ENCODE results near the gene NIT2.

The NIT2 gene

GRCh38 chr3:100364421-100364820 is 29.9 kb downstream of the NIT2 start:
- Histone ChIP-seq H3K4me2 (ENCODE audit: low read length) (no peak overlapping the region), H4K20me1 (ENCODE audit: insufficient read depth, low read length) (no peaks in the 10 kb centered on the region), H3K36me3 (ENCODE audit: insufficient read depth, low read length) (peaks cover 97% of the 10 kb centered on the region), H3K27ac (ENCODE audit: low read depth, low read length, poor library complexity, severe bottlenecking) (no peak overlapping the region), H3K27me3 (ENCODE audit: insufficient read depth, low read length) (no peaks in the 10 kb centered on the region), H3F3A (ENCODE audit: insufficient read depth, low read length) (peaks cover 3% of the 10 kb centered on the region; the same call in 1 of the 2 replicates), H3K4me3 (ENCODE audit: low read depth, low read length, poor library complexity, severe bottlenecking) (no peak overlapping the region), H3K9ac (ENCODE audit: low read length) (no peak overlapping the region), H3K9me3 (ENCODE audit: low read length) (no peaks in the 10 kb centered on the region), H2AFZ (ENCODE audit: low read length) (no peak overlapping the region), H3K9me2 (ENCODE audit: low read depth, low read length) (no peaks in the 10 kb centered on the region), H3K79me2 (ENCODE audit: insufficient read depth, low read length) (no peaks in the 10 kb centered on the region), H3K4me1 (ENCODE audit: insufficient read depth, low read length, severe bottlenecking) (no peaks in the 10 kb centered on the region)
- TF ChIP-seq CTCF (IDR thresholded peaks at IDR 0.05; ENCODE audit: low read length) (no peak), EZH2 (IDR thresholded peaks at IDR 0.05; ENCODE audit: borderline replicate concordance, low read length) (no peak)

- H3K27me3 ChIP-seq (ENCODE audit: insufficient read depth, low read length): no peaks in the 10 kb centered on the region
- no peaks in the 10 kb centered on the region for H3K79me2 ChIP-seq (ENCODE audit: insufficient read depth, low read length)
- TF ChIP-seq CTCF (IDR thresholded peaks at IDR 0.05; ENCODE audit: low read length) (no peak), EZH2 (IDR thresholded peaks at IDR 0.05; ENCODE audit: borderline replicate concordance, low read length) (no peak)
- no peaks in the 10 kb centered on the region for H3K9me2 ChIP-seq (ENCODE audit: low read depth, low read length)
- H3K4me2 ChIP-seq (ENCODE audit: low read length): no peak overlapping the region
- no peak overlapping the region for H3K9ac ChIP-seq (ENCODE audit: low read length)
- H3K36me3 ChIP-seq (ENCODE audit: insufficient read depth, low read length): peaks cover 93% of the 10 kb centered on the region
- H3K9me3 ChIP-seq (ENCODE audit: low read length): no peaks in the 10 kb centered on the region
- H3K4me1 ChIP-seq (ENCODE audit: insufficient read depth, low read length, severe bottlenecking): no peaks in the 10 kb centered on the region
- no peaks in the 10 kb centered on the region for H4K20me1 ChIP-seq (ENCODE audit: insufficient read depth, low read length)
- H3K27ac ChIP-seq (ENCODE audit: low read depth, low read length, poor library complexity, severe bottlenecking): no peak overlapping the region
- H3K4me3 ChIP-seq (ENCODE audit: low read depth, low read length, poor library complexity, severe bottlenecking): no peak overlapping the region
- peaks cover 3% of the 10 kb centered on the region; the same call in 1 of the 2 replicates for H3F3A ChIP-seq (ENCODE audit: insufficient read depth, low read length)
- no peak overlapping the region for H2AFZ ChIP-seq (ENCODE audit: low read length)
Observed at GRCh38 chr3:100366424-100366823, 31.9 kb downstream of the NIT2 start.

- Histone ChIP-seq H4K20me1 (ENCODE audit: insufficient read depth, low read length) (no peaks in the 10 kb centered on the region), H3K4me1 (ENCODE audit: insufficient read depth, low read length, severe bottlenecking) (no peaks in the 10 kb centered on the region), H3K4me3 (ENCODE audit: low read depth, low read length, poor library complexity, severe bottlenecking) (no peak overlapping the region), H3K9me2 (ENCODE audit: low read depth, low read length) (no peaks in the 10 kb centered on the region), H3K27ac (ENCODE audit: low read depth, low read length, poor library complexity, severe bottlenecking) (no peak overlapping the region), H3K9ac (ENCODE audit: low read length) (no peak overlapping the region), H3K36me3 (ENCODE audit: insufficient read depth, low read length) (peaks cover 90% of the 10 kb centered on the region), H3K9me3 (ENCODE audit: low read length) (no peaks in the 10 kb centered on the region), H3K79me2 (ENCODE audit: insufficient read depth, low read length) (no peaks in the 10 kb centered on the region), H3K27me3 (ENCODE audit: insufficient read depth, low read length) (no peaks in the 10 kb centered on the region), H3F3A (ENCODE audit: insufficient read depth, low read length) (peaks cover 3% of the 10 kb centered on the region; the same call in 1 of the 2 replicates), H2AFZ (ENCODE audit: low read length) (no peak overlapping the region), H3K4me2 (ENCODE audit: low read length) (no peak overlapping the region)
- TF ChIP-seq EZH2 (IDR thresholded peaks at IDR 0.05; ENCODE audit: borderline replicate concordance, low read length) (no peak), CTCF (IDR thresholded peaks at IDR 0.05; ENCODE audit: low read length) (no peak)
Observed at GRCh38 chr3:100368441-100368840, 33.9 kb downstream of the NIT2 start.

All from OCI-LY1 (cell line).